Esophagus muscularis mucosa (tissue), 4 donors: ENCODE data around the gene RCE1. TPM values are rescaled to one million over a fixed set of nuclear protein-coding genes. Genes with fewer than 3 reads are reported as not detected.

Experiments used
- DNase-seq: peaks from one replicate; pipeline ENCODE4 v3.0.0-alpha.2; 2017; ENCODE audit errors: extremely low spot score
- H3K27ac ChIP-seq, 4 donors: fragments of 200-600 bp; sonication (generic); replicated peaks in 1 of 4; 1 replicate in 3 of 4; 2 replicates in 1 of 4; pipeline ENCODE4 v1.5.1; 2016 to 2019; ENCODE audit warnings: mild to moderate bottlenecking in 1 of 4
- H3K27me3 ChIP-seq, 4 donors: fragments of 200-600 bp; sonication (generic); one replicate each; pipeline versions ENCODE4 v1.5.1 to v1.6.0; 2016 to 2019
- H3K36me3 ChIP-seq, 4 donors: fragments of 200-600 bp; sonication (generic); one replicate each; pipeline ENCODE4 v1.5.1; 2016 to 2019
- H3K4me1 ChIP-seq, 4 donors: fragments of 200-600 bp; sonication (generic); one replicate each; pipeline ENCODE4 v1.5.1; 2016 to 2019
- H3K4me3 ChIP-seq, 4 donors: fragments of 200-600 bp; sonication (generic); 1 replicate in 2 of 4; 2 replicates in 2 of 4; pipeline ENCODE4 v1.5.1; 2016 to 2019; ENCODE audit warnings: mild to moderate bottlenecking in 4 of 4, moderate library complexity in 1 of 4
- H3K9me3 ChIP-seq, 4 donors: fragments of 200-600 bp; sonication (generic); 1 replicate in 3 of 4; 2 replicates in 1 of 4; pipeline ENCODE4 v1.5.1; 2016 to 2019
- EP300 ChIP-seq: sonication (generic); formaldehyde crosslinking; IDR thresholded peaks from one replicate; pipeline ENCODE4 v1.6.1; 2017; ENCODE audit warnings: antibody characterized with exemption
- POLR2A ChIP-seq: fragments of 450-650 bp; IDR thresholded peaks from one replicate; pipeline ENCODE4 v1.6.1; 2017; ENCODE audit warnings: antibody characterized with exemption, moderate library complexity, mild to moderate bottlenecking, low read depth
- POLR2AphosphoS5 ChIP-seq, 2 donors: sonication (generic); formaldehyde crosslinking; IDR thresholded peaks; one replicate each; pipeline ENCODE4 v1.6.1; 2017; ENCODE audit warnings: antibody characterized with exemption in 2 of 2
- WGBS: methylation state at CpG from one replicate; pipeline ENCODE4 v1.1.5; 2018; 5-methylcytosine and 5-hydroxymethylcytosine counted together
- intact Hi-C: fragments of 100-400 bp; cut with DNase I; formaldehyde crosslinking; loops from one replicate; pipeline ENCODE4 v1.15.1; 2023
- total RNA-seq, 4 donors: library from RNA; depleted of rRNA; stranded (reverse); fragments of >200 nt; gene quantifications; one replicate each; pipeline versions ENCODE4 v1.1.0 to v1.2.1, GENCODE V29; 2016
- TF ChIP-seq, protein P1 (sequence below), 3 experiments: fragments of 200-600 bp in 2 of 3; fragments of 450-650 bp in 1 of 3; sonication (generic) in 2 of 3; IDR thresholded peaks; one replicate each; pipeline ENCODE4 v1.5.1; 2017 to 2019; ENCODE audit warnings: antibody characterized with exemption in 3 of 3, mild to moderate bottlenecking in 2 of 3, moderate library complexity in 1 of 3

RCE1 gene
- total RNA-seq, 4 donors from 2014 or later, result 8.7 to 18.2 (median 13.0) TPM

DNA sequence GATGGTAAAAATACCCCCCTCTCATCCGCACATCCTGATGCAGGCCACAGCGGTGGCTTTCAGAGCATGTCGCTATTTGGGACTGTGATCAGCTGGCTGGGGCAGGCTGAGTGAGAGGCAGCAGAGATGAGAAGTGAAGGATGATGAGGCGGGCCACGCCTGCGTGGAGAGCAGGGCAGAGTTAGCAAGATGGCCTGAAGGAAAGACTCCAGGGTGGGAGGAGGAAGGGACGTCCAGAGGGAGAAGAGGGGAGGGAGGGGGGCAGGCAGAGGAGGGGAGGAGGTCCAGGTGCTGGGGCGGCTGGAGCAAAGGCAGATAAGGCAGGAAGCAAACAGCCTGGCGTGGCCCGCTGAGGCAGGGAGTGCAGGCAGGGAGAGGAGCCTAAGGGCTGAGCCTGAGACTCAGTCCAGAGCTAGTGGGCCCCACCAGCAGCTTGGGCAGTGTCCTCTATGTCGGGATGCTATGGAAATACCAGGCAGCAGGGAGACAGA is 42.8 kb downstream of the RCE1 start:
- Histone ChIP-seq H3K4me3 (no peak overlapping the region), H3K36me3 (no peaks in the 10 kb centered on the region), H3K4me1 (peaks cover 0 to 23% (median 17%) of the 10 kb centered on the region in 4 donors), H3K27me3 (no peaks in the 10 kb centered on the region), H3K9me3 (no peaks in the 10 kb centered on the region), H3K27ac (no peak overlapping the region)
- intact Hi-C loops, result no loop called here
- TF ChIP-seq POLR2AphosphoS5 (IDR thresholded peaks at IDR 0.05) (no peak), EP300 (no peak), POLR2A (no peak)
- TF ChIP-seq, protein P1, sequence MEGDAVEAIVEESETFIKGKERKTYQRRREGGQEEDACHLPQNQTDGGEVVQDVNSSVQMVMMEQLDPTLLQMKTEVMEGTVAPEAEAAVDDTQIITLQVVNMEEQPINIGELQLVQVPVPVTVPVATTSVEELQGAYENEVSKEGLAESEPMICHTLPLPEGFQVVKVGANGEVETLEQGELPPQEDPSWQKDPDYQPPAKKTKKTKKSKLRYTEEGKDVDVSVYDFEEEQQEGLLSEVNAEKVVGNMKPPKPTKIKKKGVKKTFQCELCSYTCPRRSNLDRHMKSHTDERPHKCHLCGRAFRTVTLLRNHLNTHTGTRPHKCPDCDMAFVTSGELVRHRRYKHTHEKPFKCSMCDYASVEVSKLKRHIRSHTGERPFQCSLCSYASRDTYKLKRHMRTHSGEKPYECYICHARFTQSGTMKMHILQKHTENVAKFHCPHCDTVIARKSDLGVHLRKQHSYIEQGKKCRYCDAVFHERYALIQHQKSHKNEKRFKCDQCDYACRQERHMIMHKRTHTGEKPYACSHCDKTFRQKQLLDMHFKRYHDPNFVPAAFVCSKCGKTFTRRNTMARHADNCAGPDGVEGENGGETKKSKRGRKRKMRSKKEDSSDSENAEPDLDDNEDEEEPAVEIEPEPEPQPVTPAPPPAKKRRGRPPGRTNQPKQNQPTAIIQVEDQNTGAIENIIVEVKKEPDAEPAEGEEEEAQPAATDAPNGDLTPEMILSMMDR (IDR thresholded peaks at IDR 0.05), result no peak
- no peak for DNase-seq
- WGBS, result 79% methylated on average over 11 of the region's 11 CpGs

DNA sequence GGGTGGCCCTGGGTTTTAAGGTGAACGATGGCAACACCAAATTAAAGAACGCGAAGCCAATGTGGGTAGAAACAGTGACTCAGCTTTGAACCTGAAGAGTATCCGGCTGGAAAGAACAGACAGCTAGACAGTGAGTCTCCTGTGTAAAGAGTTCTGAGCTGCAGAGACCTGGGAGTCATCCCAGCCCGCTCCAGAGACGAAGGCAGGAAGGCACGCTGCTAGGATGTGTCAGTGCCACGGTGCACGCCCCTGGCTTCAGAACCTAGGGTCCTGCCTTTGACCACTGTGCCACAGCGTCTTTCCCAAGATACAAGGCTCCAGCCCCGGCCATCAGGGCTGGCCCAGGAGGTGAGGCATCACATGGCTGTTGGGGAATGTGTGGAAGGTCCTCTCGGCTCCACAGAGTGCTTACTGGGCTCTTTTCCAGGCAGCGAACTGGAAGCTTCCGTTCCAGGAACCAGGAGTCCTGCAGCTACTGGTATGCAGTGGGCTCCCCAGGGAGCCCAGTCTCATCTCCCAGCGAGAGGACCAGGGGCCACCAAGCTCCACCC is 43.5 kb downstream of the RCE1 start:
- DNase-seq, result no peak
- peaks cover 0 to 21% (median 17%) of the 10 kb centered on the region in 4 donors for H3K4me1 ChIP-seq
- H3K9me3 ChIP-seq, result no peaks in the 10 kb centered on the region
- H3K27ac ChIP-seq, result no peak overlapping the region
- H3K27me3 ChIP-seq, result no peaks in the 10 kb centered on the region
- H3K36me3 ChIP-seq, result no peaks in the 10 kb centered on the region
- TF ChIP-seq, protein P1 (IDR thresholded peaks at IDR 0.05), result no peak
- no peak for TF ChIP-seq EP300
- TF ChIP-seq POLR2AphosphoS5 (IDR thresholded peaks at IDR 0.05), result no peak
- no peak for TF ChIP-seq POLR2A
- intact Hi-C loops, result no loop called here
- no peak overlapping the region for H3K4me3 ChIP-seq
- WGBS, result 85% methylated on average over 9 of the region's 15 CpGs

DNA sequence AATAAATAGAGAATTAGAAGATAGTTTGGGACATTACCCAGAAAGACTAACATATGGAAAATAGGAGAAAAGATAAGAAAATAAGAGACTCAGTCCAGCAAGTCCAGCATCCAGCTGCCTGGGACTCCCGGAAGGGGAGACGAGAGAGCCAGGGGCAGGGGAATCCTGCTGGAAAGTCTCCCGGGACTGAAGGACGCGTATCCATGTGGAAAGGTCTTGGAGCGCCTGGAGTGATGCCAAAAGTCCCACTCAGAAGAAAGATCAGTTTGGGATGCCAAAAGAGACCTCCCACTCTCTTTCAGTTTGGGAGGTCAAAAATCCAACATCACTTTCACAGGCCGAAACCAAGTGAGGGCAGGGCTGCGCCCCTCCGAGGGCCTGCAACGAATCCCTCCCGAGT is 44.3 kb downstream of the RCE1 start:
- H3K4me3 ChIP-seq, result no peak overlapping the region
- intact Hi-C loops, result no loop called here
- H3K4me1 ChIP-seq, result peaks cover 0 to 18% (median 11%) of the 10 kb centered on the region in 4 donors
- H3K27me3 ChIP-seq, result no peaks in the 10 kb centered on the region
- DNase-seq, result no peak
- TF ChIP-seq POLR2A, result no peak
- TF ChIP-seq POLR2AphosphoS5 (IDR thresholded peaks at IDR 0.05), result no peak
- TF ChIP-seq, protein P1 (IDR thresholded peaks at IDR 0.05), result no peak
- TF ChIP-seq EP300, result no peak
- H3K9me3 ChIP-seq, result no peaks in the 10 kb centered on the region
- H3K27ac ChIP-seq, result no peak overlapping the region
- H3K36me3 ChIP-seq, result no peaks in the 10 kb centered on the region
- WGBS, result 80% methylated on average over 11 of the region's 11 CpGs

DNA sequence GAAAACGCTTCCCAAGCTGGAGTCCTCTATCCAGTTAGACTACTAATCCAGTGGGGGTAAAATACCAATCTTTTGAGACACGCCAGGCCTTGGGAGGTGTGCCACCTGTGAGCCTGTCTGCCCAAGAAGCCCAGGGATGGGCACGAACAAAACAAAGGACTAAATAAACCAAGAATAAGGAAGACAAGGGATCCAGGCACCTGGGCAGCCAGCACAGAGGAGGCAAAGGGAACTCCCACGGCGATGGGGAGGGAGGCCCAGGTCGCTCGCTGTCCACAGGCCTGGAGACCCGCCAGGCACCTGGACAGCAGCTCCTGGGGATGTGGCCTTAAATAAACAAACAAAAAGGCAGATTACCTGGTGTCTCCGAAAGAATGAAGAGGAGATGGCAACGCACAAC is 45.0 kb downstream of the RCE1 start:
- TF ChIP-seq POLR2AphosphoS5 (IDR thresholded peaks at IDR 0.05) (no peak), EP300 (no peak), POLR2A (no peak)
- TF ChIP-seq, protein P1 (IDR thresholded peaks at IDR 0.05), result no peak
- H3K27ac ChIP-seq, result no peak overlapping the region
- peaks cover 0 to 10% (median 4%) of the 10 kb centered on the region in 4 donors for H3K4me1 ChIP-seq
- no peaks in the 10 kb centered on the region for H3K9me3 ChIP-seq
- no peak for DNase-seq
- H3K4me3 ChIP-seq, result no peak overlapping the region
- intact Hi-C loops, result no loop called here
- H3K36me3 ChIP-seq, result no peaks in the 10 kb centered on the region
- 89% methylated on average over 10 of the region's 10 CpGs for WGBS
- H3K27me3 ChIP-seq, result no peaks in the 10 kb centered on the region

DNA sequence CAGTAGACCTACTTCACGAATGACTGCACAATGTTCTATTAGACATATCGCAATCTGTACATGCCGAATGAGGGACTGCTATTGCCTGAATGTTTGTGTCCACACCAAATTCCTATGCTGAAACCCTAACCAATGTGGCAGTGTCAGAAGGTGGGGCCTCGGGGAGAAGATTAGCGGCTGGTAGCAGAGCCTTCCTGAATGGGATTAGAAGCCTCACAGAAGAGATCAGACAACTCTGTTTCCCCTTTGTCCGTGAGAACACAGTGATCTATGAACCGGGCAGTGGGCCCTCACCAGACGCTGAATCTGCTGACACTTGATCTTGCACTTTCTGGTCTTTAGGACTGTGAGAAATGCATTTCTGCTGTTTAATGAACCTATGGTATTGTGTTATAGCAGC is 46.7 kb downstream of the RCE1 start:
- Histone ChIP-seq H3K9me3 (no peaks in the 10 kb centered on the region), H3K4me3 (no peak overlapping the region), H3K27ac (no peak overlapping the region), H3K27me3 (no peaks in the 10 kb centered on the region), H3K4me1 (peaks cover 0 to 4% (median 0%) of the 10 kb centered on the region in 4 donors), H3K36me3 (no peaks in the 10 kb centered on the region)
- WGBS, result 81% methylated on average over 8 of the region's 8 CpGs
- TF ChIP-seq POLR2AphosphoS5 (IDR thresholded peaks at IDR 0.05) (no peak), POLR2A (no peak), EP300 (no peak)
- TF ChIP-seq, protein P1 (IDR thresholded peaks at IDR 0.05), result no peak
- intact Hi-C loops, result no loop called here
- no peak for DNase-seq
